Osteocyte (in vitro differentiated cells): ENCODE measurements around the gene AKAP13. TPM values are rescaled to one million over a fixed set of nuclear protein-coding genes. Genes with fewer than 3 reads are reported as not detected.
"Not testable (repeated sequence)": the region's sequence is repeated elsewhere in the genome, so short reads cannot be mapped to it uniquely, and the experiment has no call there.

Experiments
- DNase-seq: peaks from one replicate; pipeline ENCODE4 v3.0.0; 2021; ENCODE audit warnings: mixed read lengths; ENCODE audit not compliant: unreplicated experiment; ENCODE audit errors: extremely low spot score
- H3K27ac Mint-ChIP-seq: one replicate; pipeline ENCODE4 v1.8.0; 2021; ENCODE audit warnings: mild to moderate bottlenecking, mixed read lengths; ENCODE audit not compliant: unreplicated experiment
- H3K27me3 Mint-ChIP-seq: one replicate; pipeline ENCODE4 v1.8.0; 2021; ENCODE audit warnings: mixed read lengths; ENCODE audit not compliant: unreplicated experiment
- H3K36me3 Mint-ChIP-seq: one replicate; pipeline ENCODE4 v1.8.0; 2021; ENCODE audit warnings: mixed read lengths; ENCODE audit not compliant: unreplicated experiment
- H3K4me1 Mint-ChIP-seq: one replicate; pipeline ENCODE4 v1.8.0; 2021; ENCODE audit warnings: mixed read lengths; ENCODE audit not compliant: unreplicated experiment
- H3K4me3 Mint-ChIP-seq: one replicate; pipeline ENCODE4 v1.8.0; 2021; ENCODE audit warnings: mild to moderate bottlenecking, moderate library complexity, mixed read lengths; ENCODE audit not compliant: unreplicated experiment
- H3K9me3 Mint-ChIP-seq: one replicate; pipeline ENCODE4 v1.8.0; 2021; ENCODE audit warnings: mixed read lengths; ENCODE audit not compliant: unreplicated experiment
- total RNA-seq: library from RNA; stranded (reverse); gene quantifications from 2 replicates; pipeline ENCODE4 v1.2.1, GENCODE V29; 2021
- TF ChIP-seq, protein P1 (sequence below): fragments of 200-600 bp; sonication (generic); IDR thresholded peaks from 2 replicates; pipeline ENCODE4 v1.5.0; 2021; ENCODE audit warnings: antibody characterized with exemption, mild to moderate bottlenecking, moderate library complexity

The AKAP13 gene
- total RNA-seq, 1 donor from 2014 or later, result 146 TPM

DNA sequence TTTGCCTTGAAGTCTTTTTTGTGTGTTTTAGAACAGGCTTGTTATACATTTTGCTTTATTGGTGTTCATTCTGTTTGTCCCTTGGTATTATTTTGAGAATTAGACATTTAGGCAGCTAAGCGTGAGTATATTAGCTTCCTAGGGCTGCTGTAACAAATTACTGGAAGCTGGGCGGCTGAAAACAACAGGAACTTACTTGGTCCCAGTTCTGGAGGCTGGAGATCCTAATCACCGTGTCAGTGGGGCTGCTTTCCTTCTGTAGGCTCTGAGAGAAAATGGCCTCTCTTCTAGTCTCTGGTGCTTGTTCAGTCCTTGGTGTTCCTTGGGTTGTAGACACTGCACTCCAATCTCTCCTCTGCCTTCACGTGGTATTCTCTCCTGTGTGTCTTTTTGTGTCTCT lies 272.1 kb downstream of the AKAP13 start:
- H3K4me1 Mint-ChIP-seq, result peaks cover 29% of the 10 kb centered on the region

DNA sequence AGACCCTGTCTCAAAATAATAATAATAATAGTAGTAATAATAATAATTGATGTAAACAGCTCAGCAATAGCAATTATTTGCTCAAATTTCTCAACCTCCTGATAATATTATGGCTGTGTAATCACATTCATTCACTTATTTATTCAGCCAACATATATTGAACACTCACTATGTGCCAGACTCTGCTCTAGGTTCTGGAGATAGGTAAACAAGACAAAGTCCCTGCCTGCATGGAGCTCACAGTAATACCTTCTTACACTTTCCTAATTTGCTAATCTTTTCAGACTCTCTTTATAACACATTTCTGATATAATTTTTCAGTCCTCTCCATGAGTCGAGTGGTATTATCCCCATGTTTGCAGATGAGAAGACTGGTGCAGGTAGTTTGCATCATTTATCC lies 276.7 kb downstream of the AKAP13 start:
- peaks cover 22% of the 10 kb centered on the region for H3K4me1 Mint-ChIP-seq
- no peaks in the 10 kb centered on the region for H3K9me3 Mint-ChIP-seq
- TF ChIP-seq, protein P1, sequence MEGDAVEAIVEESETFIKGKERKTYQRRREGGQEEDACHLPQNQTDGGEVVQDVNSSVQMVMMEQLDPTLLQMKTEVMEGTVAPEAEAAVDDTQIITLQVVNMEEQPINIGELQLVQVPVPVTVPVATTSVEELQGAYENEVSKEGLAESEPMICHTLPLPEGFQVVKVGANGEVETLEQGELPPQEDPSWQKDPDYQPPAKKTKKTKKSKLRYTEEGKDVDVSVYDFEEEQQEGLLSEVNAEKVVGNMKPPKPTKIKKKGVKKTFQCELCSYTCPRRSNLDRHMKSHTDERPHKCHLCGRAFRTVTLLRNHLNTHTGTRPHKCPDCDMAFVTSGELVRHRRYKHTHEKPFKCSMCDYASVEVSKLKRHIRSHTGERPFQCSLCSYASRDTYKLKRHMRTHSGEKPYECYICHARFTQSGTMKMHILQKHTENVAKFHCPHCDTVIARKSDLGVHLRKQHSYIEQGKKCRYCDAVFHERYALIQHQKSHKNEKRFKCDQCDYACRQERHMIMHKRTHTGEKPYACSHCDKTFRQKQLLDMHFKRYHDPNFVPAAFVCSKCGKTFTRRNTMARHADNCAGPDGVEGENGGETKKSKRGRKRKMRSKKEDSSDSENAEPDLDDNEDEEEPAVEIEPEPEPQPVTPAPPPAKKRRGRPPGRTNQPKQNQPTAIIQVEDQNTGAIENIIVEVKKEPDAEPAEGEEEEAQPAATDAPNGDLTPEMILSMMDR, result no peak
- no peaks in the 10 kb centered on the region for H3K27me3 Mint-ChIP-seq
- no peak overlapping the region for H3K27ac Mint-ChIP-seq
- DNase-seq, result no peak
- H3K36me3 Mint-ChIP-seq, result peaks cover 30% of the 10 kb centered on the region
- H3K4me3 Mint-ChIP-seq, result no peak overlapping the region

More for the DNA sequence above, 272.1 kb downstream of the AKAP13 start:
- H3K9me3 Mint-ChIP-seq, result no peaks in the 10 kb centered on the region
- H3K27ac Mint-ChIP-seq, result no peak overlapping the region
- no peak overlapping the region for H3K4me3 Mint-ChIP-seq
- DNase-seq, result no peak
- peaks cover 26% of the 10 kb centered on the region for H3K36me3 Mint-ChIP-seq
- TF ChIP-seq, protein P1, result no peak
- H3K27me3 Mint-ChIP-seq, result no peaks in the 10 kb centered on the region

DNA sequence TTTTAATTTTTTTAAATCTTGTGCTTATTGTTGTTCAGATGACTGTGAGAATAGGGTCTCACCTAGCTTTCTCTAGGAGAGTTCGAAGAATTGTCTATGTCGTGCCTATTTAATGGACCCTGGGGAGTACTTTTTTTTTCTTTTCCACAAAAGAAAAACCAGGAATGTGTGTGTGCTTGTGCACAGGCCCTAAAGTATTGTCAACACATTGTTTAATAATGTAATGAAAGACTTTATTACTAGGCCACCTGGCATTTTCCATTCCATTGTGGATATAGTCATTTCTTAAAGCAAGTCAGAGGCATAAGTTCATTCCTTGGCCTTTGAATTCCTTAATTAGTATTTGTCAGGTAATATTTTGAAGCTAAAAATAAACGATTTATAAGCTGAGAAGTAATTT lies 278.4 kb downstream of the AKAP13 start:
- Mint-ChIP-seq H3K36me3 (peaks cover 34% of the 10 kb centered on the region), H3K27ac (no peak overlapping the region), H3K9me3 (no peaks in the 10 kb centered on the region), H3K4me1 (peaks cover 18% of the 10 kb centered on the region), H3K4me3 (no peak overlapping the region), H3K27me3 (no peaks in the 10 kb centered on the region)
- DNase-seq, result no peak
- TF ChIP-seq, protein P1, result no peak

DNA sequence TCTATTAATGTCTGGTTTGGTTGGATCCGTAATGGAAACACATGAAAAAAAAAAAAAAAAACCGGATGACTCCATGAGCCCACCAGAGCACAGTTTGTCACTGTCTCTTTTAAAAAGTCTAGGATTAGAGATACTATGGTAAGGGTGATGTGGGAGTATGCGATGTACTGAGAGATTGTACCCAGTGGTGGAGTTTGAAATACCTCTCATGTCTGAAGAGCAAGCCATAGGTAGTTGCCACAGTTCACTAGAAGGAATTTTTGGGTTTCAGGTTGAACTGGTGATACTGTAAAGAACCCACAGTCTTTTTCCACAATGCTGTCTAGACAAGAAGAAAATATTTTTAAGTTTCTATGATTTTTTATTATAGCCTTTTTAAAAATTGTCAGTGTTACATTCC lies 281.5 kb downstream of the AKAP13 start:
- DNase-seq, result no peak
- Mint-ChIP-seq H3K27ac (no peak overlapping the region), H3K4me3 (no peak overlapping the region), H3K36me3 (peaks cover 47% of the 10 kb centered on the region), H3K4me1 (peaks cover 4% of the 10 kb centered on the region), H3K27me3 (no peaks in the 10 kb centered on the region), H3K9me3 (no peaks in the 10 kb centered on the region)
- TF ChIP-seq, protein P1, result no peak

DNA sequence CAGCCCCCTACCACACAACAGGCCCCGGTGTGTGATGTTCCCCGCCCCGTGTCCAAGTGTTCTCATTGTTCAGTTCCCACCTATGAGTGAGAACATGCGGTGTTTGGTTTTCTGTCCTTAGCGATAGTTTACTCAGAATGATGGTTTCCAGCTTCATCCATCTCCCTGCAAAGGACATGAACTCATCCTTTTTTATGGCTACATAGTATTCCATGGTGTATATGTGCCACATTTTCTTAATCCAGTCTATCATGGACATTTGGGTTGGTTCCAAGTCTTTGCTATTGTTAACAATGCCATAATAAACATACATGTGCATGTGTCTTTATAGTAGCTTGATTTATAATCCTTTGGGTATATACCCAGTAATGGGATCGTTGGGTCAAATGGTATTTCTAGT lies 285.3 kb downstream of the AKAP13 start:
- Mint-ChIP-seq H3K4me1 (peaks cover 22% of the 10 kb centered on the region), H3K36me3 (peaks cover 56% of the 10 kb centered on the region), H3K27ac (peak overlapping the region; percentile 34)
- H3K27me3 Mint-ChIP-seq, H3K9me3 Mint-ChIP-seq, DNase-seq, H3K4me3 Mint-ChIP-seq: not testable (repeated sequence)
